OCI-LY1 (cell line): ENCODE results near the gene EMC1.
"Not testable (repeated sequence)": the region's sequence is repeated elsewhere in the genome, so short reads cannot be mapped to it uniquely, and the experiment has no call there.

ENCODE experiments used
- H2AFZ ChIP-seq: fragments of 200-600 bp; sonication (generic), shearing (Covaris generic); 2 replicates; pipeline ENCODE4 v1.6.0; 2014; ENCODE audit warnings: antibody characterized with exemption, mild to moderate bottlenecking, low read length
- H3F3A ChIP-seq: fragments of 200-600 bp; sonication (generic), shearing (Covaris generic); 2 replicates; pipeline ENCODE4 v1.6.0; 2014; ENCODE audit warnings: mild to moderate bottlenecking, antibody characterized with exemption, low read length, moderate library complexity; ENCODE audit not compliant: insufficient read depth
- H3K27ac ChIP-seq: fragments of 200-600 bp; sonication (generic); 2 replicates; pipeline ENCODE4 v1.5.1; 2014; ENCODE audit warnings: low read length, mixed run types, mild to moderate bottlenecking, low read depth; ENCODE audit not compliant: poor library complexity, severe bottlenecking
- H3K27me3 ChIP-seq: fragments of 200-600 bp; sonication (generic); 2 replicates; pipeline ENCODE4 v1.6.0; 2014; ENCODE audit warnings: antibody characterized with exemption, mild to moderate bottlenecking, low read length, moderate library complexity; ENCODE audit not compliant: insufficient read depth
- H3K36me3 ChIP-seq: fragments of 200-600 bp; sonication (generic); 2 replicates; pipeline ENCODE4 v1.6.1; 2014; ENCODE audit warnings: mild to moderate bottlenecking, antibody characterized with exemption, low read length, moderate library complexity, mixed read lengths; ENCODE audit not compliant: insufficient read depth
- H3K4me1 ChIP-seq: fragments of 200-600 bp; sonication (generic); 2 replicates; pipeline ENCODE4 v1.5.1; 2014; ENCODE audit warnings: mild to moderate bottlenecking, low read length, moderate library complexity; ENCODE audit not compliant: insufficient read depth, severe bottlenecking
- H3K4me2 ChIP-seq: fragments of 200-600 bp; sonication (generic), shearing (Covaris generic); 2 replicates; pipeline ENCODE4 v1.6.1; 2014; ENCODE audit warnings: low read length
- H3K4me3 ChIP-seq: fragments of 200-600 bp; sonication (generic); 2 replicates; pipeline ENCODE4 v1.5.1; 2014; ENCODE audit warnings: low read length, low read depth, mild to moderate bottlenecking, mixed read lengths; ENCODE audit not compliant: poor library complexity, severe bottlenecking
- H3K79me2 ChIP-seq: fragments of 200-600 bp; shearing (Covaris generic); 2 replicates; pipeline ENCODE4 v1.6.1; 2016; ENCODE audit warnings: mixed run types, low read length, mixed read lengths; ENCODE audit not compliant: insufficient read depth
- H3K9ac ChIP-seq: fragments of 200-600 bp; sonication (generic), shearing (Covaris generic); 2 replicates; pipeline ENCODE4 v1.6.1; 2014; ENCODE audit warnings: mild to moderate bottlenecking, low read length, mixed read lengths
- H3K9me2 ChIP-seq: fragments of 200-600 bp; sonication (generic), shearing (Covaris generic); 2 replicates; pipeline ENCODE4 v1.6.1; 2014; ENCODE audit warnings: low read depth, mild to moderate bottlenecking, low read length, mixed read lengths
- H3K9me3 ChIP-seq: fragments of 200-600 bp; shearing (Covaris generic); 2 replicates; pipeline ENCODE4 v1.6.1; 2014; ENCODE audit warnings: low read length, mixed read lengths
- H4K20me1 ChIP-seq: fragments of 200-600 bp; sonication (generic), shearing (Covaris generic); 2 replicates; pipeline ENCODE4 v1.6.0; 2016; ENCODE audit warnings: mild to moderate bottlenecking, low read length; ENCODE audit not compliant: insufficient read depth
- CTCF ChIP-seq: fragments of 200-600 bp; sonication (generic), shearing (Covaris generic); IDR thresholded peaks from 2 replicates; pipeline ENCODE4 v1.5.1; 2017; ENCODE audit warnings: mild to moderate bottlenecking, antibody characterized with exemption, low read length, moderate library complexity, mixed read lengths
- EZH2 ChIP-seq: fragments of 200-600 bp; sonication (generic), shearing (Covaris generic); IDR thresholded peaks from 2 replicates; pipeline ENCODE4 v1.8.0; 2017; ENCODE audit warnings: borderline replicate concordance, mixed run types, mild to moderate bottlenecking, antibody characterized with exemption, low read length, moderate library complexity, mixed read lengths

The EMC1 gene

GRCh38 chr1:19220080-19220846, 31.1 kb downstream of the EMC1 start:
- Histone ChIP-seq H4K20me1 (no peaks in the 10 kb centered on the region), H3K4me2 (no peak overlapping the region)

GRCh38 chr1:19219451-19219850, 31.9 kb downstream of the EMC1 start:
- no peaks in the 10 kb centered on the region for H4K20me1 ChIP-seq
- no peaks in the 10 kb centered on the region for H3F3A ChIP-seq
- H3K9me3 ChIP-seq, result no peaks in the 10 kb centered on the region
- no peak overlapping the region for H3K27ac ChIP-seq
- H3K4me1 ChIP-seq, result no peaks in the 10 kb centered on the region
- H3K9me2 ChIP-seq, result no peaks in the 10 kb centered on the region
- no peak overlapping the region for H3K4me3 ChIP-seq
- no peaks in the 10 kb centered on the region for H3K79me2 ChIP-seq
- H3K4me2 ChIP-seq, result no peak overlapping the region
- peaks cover 96% of the 10 kb centered on the region for H3K36me3 ChIP-seq
- H3K27me3 ChIP-seq, result no peaks in the 10 kb centered on the region
- no peak overlapping the region for H2AFZ ChIP-seq
- TF ChIP-seq CTCF (no peak), EZH2 (no peak)
- no peak overlapping the region for H3K9ac ChIP-seq

More at GRCh38 chr1:19220080-19220846, 31.1 kb downstream of the EMC1 start:
- Histone ChIP-seq H3K9me2 (no peaks in the 10 kb centered on the region), H3K79me2 (no peaks in the 10 kb centered on the region), H3K9ac (no peak overlapping the region), H3K9me3 (no peaks in the 10 kb centered on the region), H3K36me3 (peaks cover 97% of the 10 kb centered on the region), H3K4me3 (no peak overlapping the region), H3F3A (no peaks in the 10 kb centered on the region), H3K27ac (no peak overlapping the region), H3K27me3 (no peaks in the 10 kb centered on the region), H2AFZ (no peak overlapping the region), H3K4me1 (no peaks in the 10 kb centered on the region)
- TF ChIP-seq EZH2 (no peak), CTCF (no peak)

- peaks cover 17% of the 10 kb centered on the region for H3K79me2 ChIP-seq
- not testable (repeated sequence) for H3K4me2 ChIP-seq, H2AFZ ChIP-seq, H3K27me3 ChIP-seq, H3K9me3 ChIP-seq, H4K20me1 ChIP-seq, H3F3A ChIP-seq, H3K9ac ChIP-seq, H3K9me2 ChIP-seq, H3K4me3 ChIP-seq, H3K27ac ChIP-seq
- H3K36me3 ChIP-seq, result peaks cover 86% of the 10 kb centered on the region
- peaks cover 20% of the 10 kb centered on the region for H3K4me1 ChIP-seq
Measured at GRCh38 chr1:19216585-19216984, 34.7 kb downstream of the EMC1 start.

GRCh38 chr1:19213580-19213979, 37.7 kb downstream of the EMC1 start:
- Histone ChIP-seq H3K27me3 (no peaks in the 10 kb centered on the region), H3K27ac (no peak overlapping the region), H3K79me2 (peaks cover 42% of the 10 kb centered on the region), H3K9me3 (no peaks in the 10 kb centered on the region), H3K4me2 (no peak overlapping the region; the same call in 1 of the 2 replicates), H3K36me3 (peaks cover 56% of the 10 kb centered on the region), H2AFZ (no peak overlapping the region), H3K9ac (no peak overlapping the region), H3K9me2 (no peaks in the 10 kb centered on the region), H3F3A (no peaks in the 10 kb centered on the region), H3K4me1 (peaks cover 35% of the 10 kb centered on the region), H4K20me1 (no peaks in the 10 kb centered on the region), H3K4me3 (no peak overlapping the region)
- no peak for TF ChIP-seq CTCF
- no peak for TF ChIP-seq EZH2
